Islet precursor cell (in vitro differentiated cells): Measurements from ENCODE around the gene PIEZO1.

ENCODE experiments used
- DNase-seq: peaks from one replicate; pipeline ENCODE4 v3.0.0-alpha.2; 2018

PIEZO1 gene

GRCh38 chr16:88732961-88733294 is 52.1 kb downstream of the PIEZO1 start:
- DNase-seq = no peak

- no peak for DNase-seq
Observed at GRCh38 chr16:88732172-88732960, 52.7 kb downstream of the PIEZO1 start.

DNA sequence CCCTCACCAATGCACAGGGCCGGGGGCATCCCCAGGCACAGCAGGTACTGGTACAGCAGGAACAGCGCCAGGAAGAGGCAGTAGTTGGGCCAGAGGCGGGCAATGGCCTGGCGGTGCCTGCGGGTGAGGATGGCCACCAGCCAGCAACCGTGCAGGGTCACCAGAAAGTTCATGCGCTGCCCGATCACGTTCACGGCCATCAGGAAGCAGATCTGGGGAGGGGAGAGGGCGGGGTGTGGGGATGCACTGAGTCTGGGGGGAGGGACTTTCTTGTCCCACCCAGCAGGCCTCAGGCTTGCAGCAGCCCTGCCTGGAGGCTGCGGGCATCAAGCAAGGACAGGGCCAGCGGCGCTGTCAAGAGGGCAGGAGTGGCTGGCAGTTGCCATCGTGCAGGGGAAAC is 53.3 kb downstream of the PIEZO1 start:
- no peak for DNase-seq

DNA sequence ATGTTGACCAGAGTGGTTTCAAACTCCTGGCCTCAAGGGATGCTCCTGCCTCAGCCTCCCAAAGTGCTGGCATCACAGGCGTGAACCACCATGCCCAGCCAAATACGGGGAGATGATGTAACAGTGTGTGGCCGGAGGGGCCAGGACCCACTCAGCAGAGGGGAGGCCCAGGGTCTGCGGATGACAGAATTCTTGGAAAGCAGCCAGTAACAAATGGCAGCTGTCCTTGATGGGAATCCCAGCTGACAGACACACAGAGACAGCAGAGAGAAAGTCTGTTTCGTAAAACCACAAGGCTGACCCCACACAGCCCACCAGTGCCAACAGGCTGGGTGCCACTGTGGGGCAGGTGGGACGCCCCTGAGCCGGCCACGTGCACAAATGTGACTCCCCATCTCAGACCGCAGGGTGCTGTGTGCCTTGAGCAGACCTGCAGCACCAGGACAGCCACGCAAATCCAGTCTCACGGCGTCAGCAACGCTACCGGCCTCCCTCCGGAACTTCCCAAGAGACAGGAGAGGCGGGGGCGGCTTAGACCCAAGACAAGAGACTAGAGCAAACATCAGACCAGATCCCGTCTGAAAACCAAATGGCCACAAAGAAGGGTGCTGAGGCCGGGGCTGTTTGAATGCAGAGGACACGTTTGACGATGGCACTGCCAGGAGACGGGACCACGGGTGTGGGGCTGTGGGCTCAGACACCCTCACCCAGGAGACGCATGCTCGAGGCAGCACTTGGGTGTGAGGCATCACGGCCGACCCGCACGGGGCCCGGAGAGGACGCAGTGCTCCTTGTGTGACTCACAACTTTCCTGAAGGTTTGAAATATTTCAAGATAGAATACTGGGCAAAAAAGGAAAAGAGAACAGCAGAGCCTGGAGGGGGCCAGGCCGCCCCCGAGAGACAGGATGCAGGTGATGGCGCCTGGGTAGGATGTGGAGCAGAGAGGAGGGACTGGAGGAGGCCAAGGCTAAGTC is 54.1 kb downstream of the PIEZO1 start:
- DNase-seq = no peak

DNA sequence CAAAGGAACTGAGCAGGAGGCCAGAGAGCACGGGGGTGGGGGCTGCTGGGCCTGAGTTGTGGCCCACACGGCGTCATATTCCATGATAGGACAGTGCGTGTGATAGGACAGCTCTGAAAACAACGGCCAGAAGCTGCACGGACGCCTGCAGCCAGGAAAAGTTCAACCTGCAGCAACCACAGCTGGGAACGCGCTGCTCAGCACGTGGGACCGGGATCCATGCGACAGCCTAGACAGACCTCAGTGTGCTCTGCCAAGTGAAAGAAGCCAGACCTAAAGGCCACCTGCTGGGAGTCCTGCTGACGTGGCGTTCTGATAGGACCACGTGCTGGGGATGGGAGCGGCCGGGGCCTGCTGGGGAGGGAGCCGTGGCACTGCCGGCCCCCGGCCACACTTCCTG is 57.1 kb downstream of the PIEZO1 start:
- DNase-seq = no peak

DNA sequence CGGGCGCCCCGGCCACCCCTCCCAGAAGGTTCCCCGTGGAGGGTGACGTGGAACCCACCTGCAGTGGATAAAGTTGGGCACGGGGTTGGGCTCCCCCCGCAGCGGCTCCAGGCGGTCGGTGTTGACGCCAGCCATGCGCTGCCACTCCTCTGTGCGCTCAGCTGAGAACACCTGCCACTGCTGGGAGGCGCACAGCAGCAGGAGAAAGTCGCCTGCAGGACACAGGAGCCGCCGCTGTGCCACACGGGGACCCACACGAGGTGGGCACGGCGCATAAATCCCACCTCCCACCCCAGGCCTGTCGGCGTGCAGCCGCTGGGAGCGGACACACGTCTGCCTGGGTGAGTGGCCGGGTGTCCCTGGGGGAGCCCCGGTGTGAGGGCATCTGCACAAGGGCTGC is 58.0 kb downstream of the PIEZO1 start:
- no peak for DNase-seq

- no peak for DNase-seq
Observed at GRCh38 chr16:88726408-88726749, 58.6 kb downstream of the PIEZO1 start.

- DNase-seq = no peak
Observed at GRCh38 chr16:88725609-88726407, 59.2 kb downstream of the PIEZO1 start.

- DNase-seq = no peak
Observed at GRCh38 chr16:88724855-88725555, 60.0 kb downstream of the PIEZO1 start.

DNA sequence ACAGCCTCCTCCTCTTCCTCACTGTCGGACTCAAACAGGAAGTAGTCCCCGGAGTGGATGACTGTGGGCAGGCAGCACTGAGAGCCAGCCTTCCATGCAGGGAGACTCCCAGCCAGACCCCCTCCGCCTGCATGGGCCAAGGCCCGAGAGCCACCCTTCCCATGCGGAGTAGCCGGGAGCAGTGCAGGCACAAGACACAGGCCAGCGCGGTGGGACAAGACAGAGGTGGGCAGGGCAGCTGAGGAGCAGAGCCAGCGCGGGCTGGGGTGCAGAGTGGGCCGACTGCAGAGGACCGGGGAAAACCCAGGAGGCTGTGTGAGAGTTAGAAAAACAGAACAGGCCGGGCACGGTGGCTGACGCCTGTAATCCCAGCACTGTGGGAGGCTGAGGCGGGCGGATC is 61.1 kb downstream of the PIEZO1 start:
- DNase-seq = no peak

DNA sequence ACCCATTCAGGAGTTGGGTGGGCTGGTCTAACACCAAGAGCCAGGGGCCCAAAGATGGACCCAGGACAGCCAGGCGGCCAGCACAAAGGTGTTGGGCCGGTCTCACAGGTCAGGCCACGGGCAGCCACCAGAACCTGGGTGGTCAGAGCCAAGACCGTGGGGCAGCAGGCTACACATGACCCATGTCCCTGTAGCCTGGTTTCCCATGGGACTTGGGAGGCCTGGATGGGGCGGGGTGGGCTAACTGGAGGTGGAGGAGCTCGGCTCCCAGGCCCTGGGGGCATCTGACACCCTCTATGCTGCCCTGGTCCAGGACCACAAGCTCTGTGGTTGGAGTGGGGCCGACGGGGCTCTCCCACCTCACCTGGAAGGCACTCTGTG is 61.5 kb downstream of the PIEZO1 start:
- no peak for DNase-seq

GRCh38 chr16:88722784-88723506 is 62.1 kb downstream of the PIEZO1 start:
- DNase-seq = no peak

DNA sequence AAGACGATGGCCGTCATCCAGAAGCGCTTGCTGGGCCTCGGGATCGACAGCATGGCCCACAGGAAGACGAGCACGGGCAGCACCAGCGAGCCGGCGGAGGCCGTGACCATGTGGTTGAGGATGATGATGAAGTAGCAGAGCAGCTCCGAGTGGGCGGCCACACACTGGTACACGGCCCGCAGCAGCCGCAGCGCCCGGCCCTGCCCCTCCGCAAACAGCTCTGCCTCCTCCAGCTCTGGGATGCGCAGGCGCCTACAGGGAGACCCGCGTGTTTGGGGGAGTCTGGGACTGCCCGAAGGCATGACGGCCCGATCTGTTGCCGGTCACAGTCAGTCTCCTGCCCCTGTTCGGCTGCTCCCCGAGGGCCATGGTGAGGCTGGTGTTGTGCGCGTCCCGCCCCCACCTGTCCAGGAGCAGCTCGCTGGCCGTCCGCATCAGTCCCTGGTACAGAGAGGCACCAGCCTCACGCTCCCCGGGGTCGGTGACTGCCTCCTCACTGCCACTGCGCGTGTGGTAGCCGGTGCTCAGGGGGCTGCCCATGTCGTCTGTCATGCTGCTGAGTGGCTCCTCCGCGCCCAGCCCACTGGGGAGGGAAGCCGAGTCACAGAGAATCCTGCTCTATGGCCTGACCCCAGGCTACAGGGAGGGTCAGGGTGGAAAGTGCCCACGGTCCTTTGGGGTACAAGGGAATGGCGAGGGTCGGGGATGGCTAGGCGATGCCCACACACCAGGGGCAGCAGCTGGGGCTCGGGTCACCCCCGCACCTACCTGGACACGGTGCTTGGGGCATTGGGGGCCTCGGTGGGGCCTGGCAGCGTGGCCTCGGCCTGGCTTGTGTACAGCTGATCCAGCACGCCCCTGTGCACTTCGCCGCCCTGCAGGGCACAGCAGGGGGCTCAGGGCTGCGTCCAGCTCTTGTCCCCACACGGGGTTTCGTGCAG is 62.9 kb downstream of the PIEZO1 start:
- no peak for DNase-seq

- DNase-seq = no peak
Observed at GRCh38 chr16:88721236-88721635, 63.8 kb downstream of the PIEZO1 start.

DNA sequence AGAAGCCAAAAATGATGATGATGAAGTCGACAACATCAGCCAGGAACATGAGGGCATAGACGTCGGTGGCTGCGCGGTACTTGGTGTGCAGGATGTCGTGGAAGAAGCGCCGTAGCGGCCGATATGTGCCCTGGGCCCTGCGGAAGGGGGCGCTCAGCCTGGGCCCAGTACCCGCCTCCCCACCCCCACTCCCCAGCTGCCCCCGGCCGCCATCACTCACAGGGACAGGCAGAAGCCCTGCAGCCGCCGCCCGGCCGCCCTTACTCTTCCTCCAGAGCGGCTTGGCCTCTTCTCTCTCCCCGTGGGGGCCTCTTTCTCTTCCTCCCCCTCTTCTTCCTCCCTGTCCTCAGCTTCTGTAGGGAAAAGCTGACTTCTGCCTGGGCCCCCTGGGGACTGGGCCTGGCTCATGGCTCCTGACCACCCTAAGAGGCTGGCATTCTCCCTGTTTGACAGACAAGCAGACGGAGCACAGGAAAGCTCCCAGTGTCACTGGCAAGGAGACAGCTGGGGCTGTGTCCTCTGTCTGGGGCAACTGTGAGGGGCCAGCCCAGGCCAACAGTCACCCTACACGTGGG is 64.5 kb downstream of the PIEZO1 start:
- no peak for DNase-seq

GRCh38 chr16:88719933-88720296 is 65.1 kb downstream of the PIEZO1 start:
- no peak for DNase-seq

DNA sequence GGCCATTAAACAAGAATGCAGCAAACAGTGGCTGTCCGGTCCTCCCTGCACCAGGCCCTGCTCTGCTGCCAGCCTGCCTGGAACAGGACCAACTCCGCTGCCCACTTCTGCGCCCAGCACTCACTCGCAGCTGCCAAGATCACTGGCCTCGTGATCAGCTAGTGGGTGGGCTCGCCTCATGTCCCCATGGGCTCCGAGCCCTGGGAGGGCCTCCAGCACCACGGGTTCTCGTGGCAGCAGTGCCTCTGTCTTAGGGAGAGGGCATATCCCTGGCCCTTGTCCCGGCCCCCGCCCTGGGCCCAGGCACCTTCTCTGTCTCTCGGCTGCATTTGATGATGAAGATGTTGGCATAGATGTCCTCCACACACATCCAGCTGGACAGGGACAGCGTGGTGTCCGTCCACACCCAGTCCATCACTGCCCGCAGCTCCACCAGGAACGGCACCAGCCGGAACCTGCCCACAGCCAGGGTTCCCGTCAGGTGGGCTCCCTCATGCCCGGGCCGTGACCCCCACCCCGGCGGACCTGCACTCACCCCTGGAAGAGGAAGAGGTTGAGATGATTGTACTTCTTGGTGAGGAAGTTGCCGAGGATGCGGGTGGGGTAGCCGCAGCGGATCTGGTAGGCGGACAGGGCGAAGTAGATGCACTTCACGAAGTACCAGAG is 65.6 kb downstream of the PIEZO1 start:
- no peak for DNase-seq

DNA sequence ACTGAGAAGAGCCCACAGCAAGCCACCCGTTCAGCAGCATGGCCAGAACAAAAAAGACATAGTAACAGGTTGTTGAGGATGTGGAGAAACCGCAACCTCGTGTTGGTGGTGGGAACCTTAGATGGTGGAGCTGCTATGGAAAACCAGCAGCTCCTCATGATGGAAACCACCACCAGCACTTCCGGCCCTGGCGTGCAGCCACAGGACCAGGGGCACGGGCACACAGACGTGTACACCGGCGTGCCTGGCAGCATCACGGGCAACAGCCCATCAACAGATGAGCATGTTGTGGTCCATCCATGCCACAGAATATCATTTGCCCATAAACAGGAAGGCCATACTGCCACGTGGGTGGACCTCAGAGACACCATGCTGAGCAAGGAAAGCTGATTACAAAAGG is 66.8 kb downstream of the PIEZO1 start:
- no peak for DNase-seq

DNA sequence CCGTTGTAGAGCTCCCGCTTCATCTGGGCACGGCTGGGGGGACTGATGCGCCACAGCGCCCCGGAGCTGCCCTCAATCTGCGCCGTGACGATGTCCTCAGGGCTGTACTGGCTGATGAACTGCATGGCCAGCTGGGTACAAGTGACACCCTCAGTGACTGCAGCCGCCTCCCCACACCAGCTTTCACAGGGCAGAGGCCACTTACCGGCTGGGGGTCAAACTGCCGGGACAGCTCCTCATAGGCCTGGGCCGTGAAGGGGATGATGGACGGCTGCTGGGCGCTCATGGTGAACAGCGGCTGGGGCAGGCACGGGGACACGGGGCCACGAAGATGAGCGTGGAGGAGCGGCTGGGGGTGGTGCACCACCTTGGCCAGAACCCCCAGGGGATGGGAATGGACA is 68.4 kb downstream of the PIEZO1 start:
- DNase-seq = no peak

DNA sequence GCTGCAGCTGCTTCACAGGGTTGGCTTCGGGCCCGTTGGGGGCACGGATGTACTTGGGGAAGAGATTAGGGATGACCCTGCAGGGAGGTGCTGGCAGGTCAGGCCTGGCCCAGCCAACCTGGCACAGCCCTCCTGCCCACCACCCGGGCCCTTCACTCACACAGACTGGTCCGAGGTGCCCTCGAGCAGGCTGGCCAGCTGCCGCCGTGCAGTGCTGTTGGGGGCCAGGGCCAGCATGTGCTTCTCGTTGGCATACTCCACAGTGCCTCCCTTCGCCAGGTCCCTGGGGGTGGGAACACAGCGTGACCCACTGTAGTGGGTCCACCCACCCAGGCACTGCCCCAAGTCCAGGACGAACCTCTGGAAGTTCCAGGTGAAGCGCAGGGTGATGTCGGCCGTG is 68.8 kb downstream of the PIEZO1 start:
- no peak for DNase-seq
